ENCODE data around the gene CDHR1. TPM values are rescaled to one million over a fixed set of nuclear protein-coding genes. Genes with fewer than 3 reads are reported as not detected.

Gene CDHR1
- total and polyA plus RNA-seq, 11 donors: 0.07 to 1.3 (median 0.35) TPM; not detected in 1

GRCh38 chr10:84236807-84237198, 42.5 kb downstream of the CDHR1 start:
- Histone ChIP-seq H3K9me3 (no peaks in the 10 kb centered on the region), H3K4me1 (peaks cover 0 to 3% (median 0%) of the 10 kb centered on the region in 12 donors), H3K27me3 (peaks cover 0 to 9% (median 4%) of the 10 kb centered on the region in 9 donors), H3K36me3 (no peaks in the 10 kb centered on the region), H3K27ac (peak overlapping the region in 3 of 12 donors; percentile 17 to 43 (median 39)), H3K4me3 (no peak overlapping the region)
- WGBS, 4 donors: 80 to 87% (median 84%) methylated on average over 6 of the region's 6 CpGs
- intact Hi-C loops (cut with DNase I): no loop called here
- peak in 1 of 4 donors; percentile 22 for ATAC-seq
- TF ChIP-seq, protein P1, sequence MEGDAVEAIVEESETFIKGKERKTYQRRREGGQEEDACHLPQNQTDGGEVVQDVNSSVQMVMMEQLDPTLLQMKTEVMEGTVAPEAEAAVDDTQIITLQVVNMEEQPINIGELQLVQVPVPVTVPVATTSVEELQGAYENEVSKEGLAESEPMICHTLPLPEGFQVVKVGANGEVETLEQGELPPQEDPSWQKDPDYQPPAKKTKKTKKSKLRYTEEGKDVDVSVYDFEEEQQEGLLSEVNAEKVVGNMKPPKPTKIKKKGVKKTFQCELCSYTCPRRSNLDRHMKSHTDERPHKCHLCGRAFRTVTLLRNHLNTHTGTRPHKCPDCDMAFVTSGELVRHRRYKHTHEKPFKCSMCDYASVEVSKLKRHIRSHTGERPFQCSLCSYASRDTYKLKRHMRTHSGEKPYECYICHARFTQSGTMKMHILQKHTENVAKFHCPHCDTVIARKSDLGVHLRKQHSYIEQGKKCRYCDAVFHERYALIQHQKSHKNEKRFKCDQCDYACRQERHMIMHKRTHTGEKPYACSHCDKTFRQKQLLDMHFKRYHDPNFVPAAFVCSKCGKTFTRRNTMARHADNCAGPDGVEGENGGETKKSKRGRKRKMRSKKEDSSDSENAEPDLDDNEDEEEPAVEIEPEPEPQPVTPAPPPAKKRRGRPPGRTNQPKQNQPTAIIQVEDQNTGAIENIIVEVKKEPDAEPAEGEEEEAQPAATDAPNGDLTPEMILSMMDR (IDR thresholded peaks at IDR 0.05): no peak
- no peak for TF ChIP-seq POLR2A (IDR thresholded peaks at IDR 0.05)
- no peak for DNase-seq

DNA sequence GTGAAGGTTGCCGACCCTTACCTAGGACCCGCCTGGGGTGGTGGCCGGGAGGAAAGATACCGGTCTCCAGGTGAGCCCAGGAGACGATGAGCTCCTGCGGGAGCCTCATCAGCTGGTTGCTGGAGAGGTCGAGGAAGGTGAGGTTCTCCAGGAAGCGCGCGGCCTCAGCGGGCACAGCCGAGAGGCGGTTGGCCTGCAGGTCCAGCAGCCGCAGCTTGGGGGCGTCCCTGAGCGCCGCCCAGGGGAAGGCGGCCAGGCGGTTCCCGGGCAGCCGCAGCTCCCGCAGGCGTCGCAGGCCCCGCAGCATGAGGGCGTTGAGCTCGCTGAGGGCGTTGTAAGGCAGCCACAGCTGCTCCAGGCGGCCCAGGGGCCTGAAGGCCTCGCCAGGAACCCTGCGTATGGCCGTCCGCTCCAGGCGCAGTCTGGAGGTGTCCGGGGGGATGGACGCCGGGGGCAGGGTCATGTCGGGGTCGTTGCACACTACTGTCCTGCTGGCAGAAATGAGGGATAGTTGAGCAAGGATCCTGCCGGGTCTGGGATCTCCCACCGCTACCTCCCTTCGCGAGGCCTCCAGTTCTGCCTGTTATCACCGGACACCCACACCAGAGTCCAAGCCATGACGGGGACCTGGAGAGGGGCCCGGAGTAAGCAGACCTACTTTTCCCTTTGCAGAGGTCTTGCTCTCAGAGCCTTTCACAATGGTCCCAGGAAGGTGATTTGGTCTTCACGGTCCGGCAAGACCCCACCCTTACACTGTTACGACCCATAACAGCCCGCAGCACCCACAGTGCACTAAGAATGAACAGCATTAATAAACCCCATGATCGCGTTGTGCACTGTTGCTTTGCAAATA, 43.1 kb downstream of the CDHR1 start:
- Histone ChIP-seq H3K9me3 (no peaks in the 10 kb centered on the region), H3K27ac (peak overlapping the region in 3 of 12 donors; percentile 17 to 43 (median 39)), H3K4me1 (peaks cover 0 to 3% (median 0%) of the 10 kb centered on the region in 12 donors), H3K27me3 (peaks cover 0 to 9% (median 4%) of the 10 kb centered on the region in 9 donors), H3K4me3 (no peak overlapping the region), H3K36me3 (no peaks in the 10 kb centered on the region)
- WGBS, 4 donors: 33 to 43% (median 37%) methylated on average over 33 to 52 of the region's 52 CpGs
- DNase-seq (peak in 4 of 5 donors; percentile 18 to 76 (median 34)), ATAC-seq (peak; percentile 63 to 79 (median 75))
- intact Hi-C loops (cut with DNase I): no loop called here
- TF ChIP-seq POLR2A (IDR thresholded peaks at IDR 0.05): no peak
- TF ChIP-seq, protein P1 (IDR thresholded peaks at IDR 0.05): peak in 9 of 12 donors; percentile 13 to 43 (median 28)

GRCh38 chr10:84238909-84239308, 44.6 kb downstream of the CDHR1 start:
- no peak for TF ChIP-seq POLR2A (IDR thresholded peaks at IDR 0.05)
- H3K9me3 ChIP-seq: no peaks in the 10 kb centered on the region
- H3K4me3 ChIP-seq: no peak overlapping the region
- 86 to 95% (median 90%) methylated on average over 3 of the region's 3 CpGs for whole genome bisulfite sequencing, 4 donors
- ATAC-seq: no peak
- no peak overlapping the region for H3K27ac ChIP-seq
- H3K27me3 ChIP-seq: peaks cover 0 to 9% (median 4%) of the 10 kb centered on the region in 9 donors
- no peak for DNase-seq
- intact Hi-C loops (cut with DNase I): no loop called here
- no peaks in the 10 kb centered on the region for H3K36me3 ChIP-seq
- peaks cover 0 to 3% (median 0%) of the 10 kb centered on the region in 12 donors for H3K4me1 ChIP-seq

GRCh38 chr10:84241185-84241790, 47.0 kb downstream of the CDHR1 start, which contains the start of gene LRIT1:
LRIT1 (minus strand) TSS chr10:84241546; CDS start chr10:84241439, 107 bp downstream.
- 83 to 86% (median 85%) methylated on average over 12 to 13 of the region's 13 CpGs for WGBS, 4 donors
- Histone ChIP-seq H3K9me3 (no peaks in the 10 kb centered on the region), H3K4me3 (no peak within 1 kb of the TSS), H3K36me3 (no peaks in the 10 kb centered on the region), H3K27me3 (peaks cover 0 to 9% (median 4%) of the 10 kb centered on the region in 9 donors), H3K27ac (peak within 1 kb of the TSS in 2 of 12 donors; percentile 22 to 29), H3K4me1 (peaks cover 0 to 3% (median 0%) of the 10 kb centered on the region in 12 donors)
- DNase-seq (no peak), ATAC-seq (no peak)
- no peak for TF ChIP-seq POLR2A (IDR thresholded peaks at IDR 0.05)
- TF ChIP-seq, protein P1 (IDR thresholded peaks at IDR 0.05): no peak
- intact Hi-C loops (cut with DNase I): no loop called here

All from heart left ventricle (tissue), 16 donors.